Neuronal stem cell (in vitro differentiated cells): ENCODE data around the gene PLPPR1.
A peak's percentile ranks its signal among the peaks of the same experiment; 100 is the strongest.

Experiments
- DNase-seq: peaks from one replicate; pipeline ENCODE4 v3.0.0-alpha.2; 2013; ENCODE audit warnings: low spot score
- H2AFZ ChIP-seq: one replicate; pipeline ENCODE4 v1.6.1; 2013; ENCODE audit warnings: mild to moderate bottlenecking, low read length, inconsistent platforms
- H2AK5ac ChIP-seq: 2 replicates; pipeline ENCODE4 v1.6.1; 2013; ENCODE audit warnings: low read depth, mild to moderate bottlenecking, inconsistent platforms, low read length, moderate library complexity, mixed read lengths
- H2BK120ac ChIP-seq: 2 replicates; pipeline ENCODE4 v1.6.1; 2013; ENCODE audit warnings: low read depth, mild to moderate bottlenecking, inconsistent platforms, low read length, moderate library complexity, mixed read lengths
- H2BK12ac ChIP-seq: one replicate; pipeline ENCODE4 v1.6.1; 2013; ENCODE audit warnings: low read length, inconsistent platforms
- H2BK15ac ChIP-seq: 2 replicates; pipeline ENCODE4 v1.6.1; 2013; ENCODE audit warnings: mild to moderate bottlenecking, low read length, inconsistent platforms, mixed read lengths
- H2BK5ac ChIP-seq: one replicate; pipeline ENCODE4 v1.6.1; 2013; ENCODE audit warnings: inconsistent platforms, mild to moderate bottlenecking, low read length, moderate library complexity
- H3K14ac ChIP-seq: one replicate; pipeline ENCODE4 v1.6.1; 2013; ENCODE audit warnings: low read length, inconsistent platforms
- H3K18ac ChIP-seq: 2 replicates; pipeline ENCODE4 v1.6.1; 2013; ENCODE audit warnings: low read length, inconsistent platforms
- H3K23ac ChIP-seq: 2 replicates; pipeline ENCODE4 v1.6.1; 2013; ENCODE audit warnings: low read depth, mild to moderate bottlenecking, mixed read lengths, low read length, inconsistent platforms; ENCODE audit not compliant: poor library complexity
- H3K27ac ChIP-seq: replicated peaks from 3 replicates; pipeline ENCODE4 v1.5.1; 2013; ENCODE audit warnings: low read length, inconsistent platforms
- H3K27me3 ChIP-seq, 3 experiments: 2 replicates each; pipeline ENCODE4 v1.6.1; 2013; ENCODE audit warnings: low read length in 3 of 3, mild to moderate bottlenecking in 2 of 3, inconsistent platforms in 1 of 3, low read depth in 1 of 3, mixed read lengths in 1 of 3, moderate library complexity in 1 of 3; ENCODE audit not compliant: control insufficient read depth in 3 of 3, insufficient read depth in 3 of 3
- H3K36me3 ChIP-seq, 2 donors: replicated peaks in 1 of 2; 2 replicates each; pipeline ENCODE4 v1.6.1; 2013; ENCODE audit warnings: low read length in 2 of 2; ENCODE audit not compliant: control insufficient read depth in 2 of 2, insufficient read depth in 2 of 2
- H3K4ac ChIP-seq: 2 replicates; pipeline ENCODE4 v1.6.1; 2013; ENCODE audit warnings: inconsistent platforms, mild to moderate bottlenecking, low read length, moderate library complexity
- H3K4me1 ChIP-seq, 2 donors: 1 replicate in 1 of 2; 2 replicates in 1 of 2; pipeline ENCODE4 v1.6.1; 2013; ENCODE audit warnings: low read length in 2 of 2, low read depth in 1 of 2; ENCODE audit not compliant: control insufficient read depth in 2 of 2, insufficient read depth in 1 of 2
- H3K4me2 ChIP-seq: one replicate; pipeline ENCODE4 v1.6.1; 2013; ENCODE audit warnings: mild to moderate bottlenecking, low read length, inconsistent platforms; ENCODE audit not compliant: insufficient read depth, poor library complexity, severe bottlenecking
- H3K4me3 ChIP-seq, 2 donors: 2 replicates each; pipeline ENCODE4 v1.5.1; 2013; ENCODE audit warnings: low read length in 2 of 2, mild to moderate bottlenecking in 2 of 2, inconsistent platforms in 1 of 2, moderate library complexity in 1 of 2
- H3K79me1 ChIP-seq: one replicate; pipeline ENCODE4 v1.6.1; 2013; ENCODE audit warnings: low read depth, mild to moderate bottlenecking, inconsistent platforms, low read length, moderate library complexity
- H3K9ac ChIP-seq: one replicate; pipeline ENCODE4 v1.6.1; 2013; ENCODE audit warnings: mild to moderate bottlenecking, low read depth, low read length, inconsistent platforms; ENCODE audit not compliant: poor library complexity
- H3K9me3 ChIP-seq, 2 donors: replicated peaks in 1 of 2; 2 replicates each; pipeline versions ENCODE3 to v1.6.1; 2013; ENCODE audit warnings: low read length in 2 of 2, mild to moderate bottlenecking in 2 of 2, inconsistent platforms in 1 of 2, low read depth in 1 of 2, mixed read lengths in 1 of 2, moderate library complexity in 1 of 2; ENCODE audit not compliant: control insufficient read depth in 2 of 2, insufficient read depth in 1 of 2
- H4K8ac ChIP-seq: one replicate; pipeline ENCODE4 v1.6.1; 2013; ENCODE audit warnings: low read depth, mild to moderate bottlenecking, inconsistent platforms, low read length, moderate library complexity
- H4K91ac ChIP-seq: one replicate; pipeline ENCODE4 v1.6.1; 2013; ENCODE audit warnings: low read length, low read depth, mild to moderate bottlenecking, inconsistent platforms; ENCODE audit not compliant: poor library complexity
- WGBS, 2 donors: extraction: QIAGEN DNeasy Blood & Tissue Kit; methylation state at CpG; one replicate each; pipeline ENCODE4 v1.1.7; 2013; ENCODE audit warnings: missing lambda C conversion rate in 2 of 2, mixed read lengths in 1 of 2; ENCODE audit not compliant: insufficient read length in 2 of 2, insufficient replicate concordance in 1 of 2; ENCODE audit errors: extremely low coverage in 2 of 2; 5-methylcytosine and 5-hydroxymethylcytosine counted together

The PLPPR1 gene

GRCh38 chr9:101354143-101354764, 325.7 kb downstream of the PLPPR1 start:
- no peak for DNase-seq
- no peak overlapping the region for H4K91ac ChIP-seq
- H2AFZ ChIP-seq = no peak overlapping the region
- no peak overlapping the region for H3K18ac ChIP-seq
- no CpG with 5 or more reads among the region's 5 CpGs for WGBS, 2 donors
- H3K79me1 ChIP-seq = no peaks in the 10 kb centered on the region
- no peak overlapping the region for H2AK5ac ChIP-seq
- peaks cover 0 to 4% (median 0%) of the 10 kb centered on the region in 3 experiments for H3K27me3 ChIP-seq
- no peak overlapping the region for H3K4ac ChIP-seq
- no peak overlapping the region for H3K27ac ChIP-seq
- no peak overlapping the region for H2BK12ac ChIP-seq
- no peaks in the 10 kb centered on the region for H3K4me1 ChIP-seq
- H3K23ac ChIP-seq = no peak overlapping the region
- H3K14ac ChIP-seq = no peak overlapping the region
- no peak overlapping the region for H2BK120ac ChIP-seq
- H2BK5ac ChIP-seq = no peak overlapping the region
- no peaks in the 10 kb centered on the region for H3K36me3 ChIP-seq
- no peak overlapping the region for H3K4me3 ChIP-seq
- H2BK15ac ChIP-seq = no peak overlapping the region
- H3K9ac ChIP-seq = no peak overlapping the region
- no peaks in the 10 kb centered on the region for H3K9me3 ChIP-seq
- H4K8ac ChIP-seq = no peak overlapping the region
- H3K4me2 ChIP-seq = no peak overlapping the region

GRCh38 chr9:101354765-101355708, 326.5 kb downstream of the PLPPR1 start:
- WGBS, 2 donors = no CpG with 5 or more reads among the region's 7 CpGs
- Histone ChIP-seq H2BK5ac (no peak overlapping the region), H2BK12ac (no peak overlapping the region), H3K79me1 (no peaks in the 10 kb centered on the region), H3K23ac (no peak overlapping the region), H3K14ac (no peak overlapping the region), H3K4me3 (no peak overlapping the region), H3K9ac (no peak overlapping the region), H2BK120ac (no peak overlapping the region), H2BK15ac (no peak overlapping the region), H3K9me3 (no peaks in the 10 kb centered on the region), H3K4ac (no peak overlapping the region), H2AK5ac (no peak overlapping the region), H3K36me3 (no peaks in the 10 kb centered on the region), H4K91ac (no peak overlapping the region), H2AFZ (no peak overlapping the region), H3K4me2 (no peak overlapping the region), H3K4me1 (no peaks in the 10 kb centered on the region), H4K8ac (no peak overlapping the region), H3K27ac (no peak overlapping the region), H3K27me3 (peaks cover 0 to 4% (median 0%) of the 10 kb centered on the region in 3 experiments), H3K18ac (no peak overlapping the region)
- DNase-seq = no peak

- H4K8ac ChIP-seq = no peak overlapping the region
- H2BK12ac ChIP-seq = no peak overlapping the region
- no peak overlapping the region for H2BK5ac ChIP-seq
- H3K27me3 ChIP-seq = peaks cover 0 to 4% (median 0%) of the 10 kb centered on the region in 3 experiments
- no peak overlapping the region for H2BK120ac ChIP-seq
- H3K4me3 ChIP-seq = peak overlapping the region in 1 of 2 donors; percentile 36
- H2AK5ac ChIP-seq = no peak overlapping the region
- H3K4ac ChIP-seq = no peak overlapping the region
- WGBS, 2 donors = no CpG with 5 or more reads among the region's 1 CpG
- no peak overlapping the region for H4K91ac ChIP-seq
- H3K79me1 ChIP-seq = no peaks in the 10 kb centered on the region
- H3K14ac ChIP-seq = no peak overlapping the region
- peak overlapping the region; percentile 62 for H3K23ac ChIP-seq
- peak overlapping the region; percentile 78 for H3K18ac ChIP-seq
- no peak overlapping the region for H3K9ac ChIP-seq
- H3K9me3 ChIP-seq = no peaks in the 10 kb centered on the region
- H3K4me2 ChIP-seq = no peak overlapping the region
- no peaks in the 10 kb centered on the region for H3K4me1 ChIP-seq
- H2BK15ac ChIP-seq = no peak overlapping the region
- H3K36me3 ChIP-seq = no peaks in the 10 kb centered on the region
- no peak overlapping the region for H3K27ac ChIP-seq
- DNase-seq = no peak
- no peak overlapping the region for H2AFZ ChIP-seq
Measured at GRCh38 chr9:101356619-101357018, 328.1 kb downstream of the PLPPR1 start.

- Histone ChIP-seq H3K27me3 (no peaks in the 10 kb centered on the region), H3K14ac (no peak overlapping the region), H4K91ac (no peak overlapping the region), H3K4me2 (no peak overlapping the region), H3K4me3 (no peak overlapping the region), H3K9me3 (no peaks in the 10 kb centered on the region), H2BK5ac (no peak overlapping the region), H2BK120ac (no peak overlapping the region), H3K4me1 (no peaks in the 10 kb centered on the region), H3K4ac (no peak overlapping the region), H2BK15ac (no peak overlapping the region), H2BK12ac (no peak overlapping the region), H3K79me1 (no peaks in the 10 kb centered on the region), H2AFZ (no peak overlapping the region), H2AK5ac (no peak overlapping the region), H4K8ac (no peak overlapping the region), H3K18ac (no peak overlapping the region), H3K9ac (no peak overlapping the region), H3K23ac (no peak overlapping the region), H3K36me3 (no peaks in the 10 kb centered on the region), H3K27ac (no peak overlapping the region)
- DNase-seq = no peak
- no CpG with 5 or more reads among the region's 1 CpG for WGBS, 2 donors
Measured at GRCh38 chr9:101359679-101360078, 331.2 kb downstream of the PLPPR1 start.
